ENCODE data around the gene PLVAP. TPM values are rescaled to one million over a fixed set of nuclear protein-coding genes. Genes with fewer than 3 reads are reported as not detected.

PLVAP gene
- polyA plus RNA-seq, 2 of the 4 experiments (the other 2 are of a cell fraction): not detected

- ATAC-seq: no peak
- Histone ChIP-seq H3K27ac (no peak overlapping the region), H3K4me1 (no peaks in the 10 kb centered on the region), H3K4me3 (no peak overlapping the region), H3K4me2 (no peak overlapping the region), H3K9me3 (no peaks in the 10 kb centered on the region)
- 87% methylated on average over 11 of the region's 56 CpGs for WGBS (ENCODE audit: missing lambda C conversion rate)
- no peak for DNase-seq (ENCODE audit: low read depth in 1 of 2, low spot score in 1 of 2)
- ChIA-PET CTCF (no interaction called here), POLR2A (no interaction called here)
- no peak for FAIRE-seq
- TF ChIP-seq USF2 (IDR thresholded peaks at IDR 0.05) (no peak), TP53 (CRISPR knock-in tag; IDR thresholded peaks at IDR 0.05) (no peak), HES2 (IDR thresholded peaks at IDR 0.05) (no peak), TFCP2L1 (CRISPR knock-in tag; IDR thresholded peaks at IDR 0.05) (no peak), MAX (IDR thresholded peaks at IDR 0.05) (no peak), ZFP36 (IDR thresholded peaks at IDR 0.05; ENCODE audit: borderline replicate concordance, partially characterized antibody) (no peak), PBX3 (IDR thresholded peaks at IDR 0.05) (no peak), EHF (CRISPR knock-in tag; IDR thresholded peaks at IDR 0.05) (no peak), HOXB13 (CRISPR knock-in tag; IDR thresholded peaks at IDR 0.05; ENCODE audit: low read depth) (no peak), CTCF (IDR thresholded peaks at IDR 0.05) (no peak), FOSB (CRISPR knock-in tag; IDR thresholded peaks at IDR 0.05) (no peak), RNF2 (IDR thresholded peaks at IDR 0.05; ENCODE audit: borderline replicate concordance, low read depth) (no peak), RAD21 (conservative IDR thresholded peaks at IDR 0.05 in 1 of 2, IDR thresholded peaks at IDR 0.05 in 1 of 2) (no peak), HOXA7 (CRISPR knock-in tag; IDR thresholded peaks at IDR 0.05) (no peak), MAFK (IDR thresholded peaks at IDR 0.05; ENCODE audit: partially characterized antibody) (no peak), NR3C1 (IDR thresholded peaks at IDR 0.05) (no peak), GATA3 (IDR thresholded peaks at IDR 0.05; ENCODE audit: borderline replicate concordance) (no peak), ESRRA (IDR thresholded peaks at IDR 0.05; ENCODE audit: borderline replicate concordance, low read length) (no peak), RFX5 (IDR thresholded peaks at IDR 0.05) (no peak), HMGXB4 (CRISPR knock-in tag; IDR thresholded peaks at IDR 0.05; ENCODE audit: borderline replicate concordance) (no peak)
Observed at GRCh38 chr19:17323300-17323963, 53.7 kb downstream of the PLVAP start.

- Histone ChIP-seq H3K4me2 (no peak overlapping the region), H3K9me3 (no peaks in the 10 kb centered on the region), H3K27ac (no peak overlapping the region), H3K4me3 (no peak overlapping the region), H3K4me1 (peaks cover 2% of the 10 kb centered on the region; the same call in 2 of the 3 replicates)
- ATAC-seq: no peak
- no peak for DNase-seq (ENCODE audit: low read depth in 1 of 2, low spot score in 1 of 2)
- no peak for TF ChIP-seq JUNB (IDR thresholded peaks at IDR 0.05)
- TF ChIP-seq ZSCAN20 (CRISPR knock-in tag; IDR thresholded peaks at IDR 0.05): no peak
- TF ChIP-seq USF2 (IDR thresholded peaks at IDR 0.05): no peak
- TF ChIP-seq FOSL2 (IDR thresholded peaks at IDR 0.05): no peak
- TF ChIP-seq FOSL2 (CRISPR knock-in tag; IDR thresholded peaks at IDR 0.05): no peak
- TF ChIP-seq HOXA7 (CRISPR knock-in tag; IDR thresholded peaks at IDR 0.05): no peak
- TF ChIP-seq BHLHE40 (IDR thresholded peaks at IDR 0.05; ENCODE audit: low read depth, low read length): no peak
- no peak for TF ChIP-seq HDAC2 (IDR thresholded peaks at IDR 0.05)
- no peak for TF ChIP-seq HOXB13 (CRISPR knock-in tag; IDR thresholded peaks at IDR 0.05; ENCODE audit: low read depth)
- POLR2A ChIA-PET: no interaction called here
- CTCF ChIA-PET: no interaction called here
- FAIRE-seq: no peak
- 87% methylated on average over 9 of the region's 10 CpGs for WGBS (ENCODE audit: missing lambda C conversion rate)
Observed at GRCh38 chr19:17322854-17323253, 54.3 kb downstream of the PLVAP start.
